HG03196 (cell line): ENCODE results near the gene STARD3.
A peak's percentile ranks its signal among the peaks of the same experiment; 100 is the strongest.

ENCODE experiments used
- ATAC-seq: cut with Tn5 transposase; IDR thresholded peaks from one replicate; pipeline ENCODE4 v1.9.1; 2021; ENCODE audit not compliant: unreplicated experiment

Gene STARD3

GRCh38 chr17:39669897-39670735 lies 33.2 kb downstream of the STARD3 start:
- no peak for ATAC-seq

- ATAC-seq = no peak
These were observed 33.8 kb downstream of the STARD3 start for GRCh38 chr17:39670746-39671145.

GRCh38 chr17:39671651-39672521 lies 34.9 kb downstream of the STARD3 start:
- no peak for ATAC-seq

GRCh38 chr17:39672522-39673334 lies 35.8 kb downstream of the STARD3 start:
- ATAC-seq = no peak

GRCh38 chr17:39673335-39674081 lies 36.6 kb downstream of the STARD3 start:
- no peak for ATAC-seq

GRCh38 chr17:39674179-39674578 lies 37.2 kb downstream of the STARD3 start:
- ATAC-seq = no peak

GRCh38 chr17:39674702-39675389 lies 37.9 kb downstream of the STARD3 start:
- ATAC-seq = no peak

GRCh38 chr17:39675390-39676082 lies 38.6 kb downstream of the STARD3 start:
- ATAC-seq = no peak

GRCh38 chr17:39676198-39676819 lies 39.4 kb downstream of the STARD3 start:
- ATAC-seq = peak; percentile 42

- no peak for ATAC-seq
These were observed 40.1 kb downstream of the STARD3 start for GRCh38 chr17:39677072-39677471.

- ATAC-seq = no peak
These were observed 40.8 kb downstream of the STARD3 start for GRCh38 chr17:39677542-39678339.

GRCh38 chr17:39678340-39679116 lies 41.6 kb downstream of the STARD3 start:
- ATAC-seq = no peak

GRCh38 chr17:39679521-39680192 lies 42.7 kb downstream of the STARD3 start:
- no peak for ATAC-seq

GRCh38 chr17:39683295-39683939 lies 46.5 kb downstream of the STARD3 start:
- no peak for ATAC-seq

- ATAC-seq = no peak
These were observed 47.6 kb downstream of the STARD3 start for GRCh38 chr17:39684369-39685192.
